22Rv1 (cell line): ENCODE measurements around the gene GAS7.

ENCODE experiments used
- ZFX ChIP-seq: fragments of 450-650 bp; IDR thresholded peaks from 2 replicates; pipeline ENCODE4 v1.6.1; 2017; ENCODE audit warnings: antibody characterized with exemption, borderline replicate concordance
- TF ChIP-seq, protein P1 (sequence below): fragments of 450-650 bp; IDR thresholded peaks from 2 replicates; pipeline ENCODE4 v1.5.1; 2017; ENCODE audit warnings: mild to moderate bottlenecking

DNA sequence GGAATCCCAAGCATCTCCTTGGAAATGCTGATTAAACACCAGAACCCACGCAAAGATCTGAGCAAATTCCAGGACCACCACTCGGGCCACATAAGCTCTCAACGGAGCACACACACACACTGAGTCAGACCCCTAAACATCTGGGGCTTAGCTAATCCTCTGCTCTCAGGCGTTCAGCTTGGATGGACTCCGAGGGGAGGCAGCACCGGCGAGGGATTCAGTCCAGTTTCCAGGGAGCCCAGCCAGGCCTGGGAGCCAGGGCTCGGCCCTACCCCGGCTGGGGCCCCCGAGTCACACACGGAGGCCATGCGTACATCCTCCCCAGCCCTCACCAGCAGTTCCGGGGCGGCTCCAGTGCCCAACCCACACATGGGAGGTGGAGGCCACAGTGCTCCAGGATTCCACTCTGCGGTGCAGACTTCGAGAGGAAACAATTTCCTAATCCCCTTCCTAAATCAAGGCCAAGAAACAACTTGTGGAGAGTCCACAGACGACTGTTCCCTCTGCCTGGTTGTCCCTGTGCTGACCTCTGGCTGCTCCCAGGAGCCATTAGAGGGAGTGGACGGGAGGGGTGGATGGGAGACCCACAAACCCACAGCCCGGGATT lies 70.5 kb downstream of the GAS7 start:
- TF ChIP-seq, protein P1, sequence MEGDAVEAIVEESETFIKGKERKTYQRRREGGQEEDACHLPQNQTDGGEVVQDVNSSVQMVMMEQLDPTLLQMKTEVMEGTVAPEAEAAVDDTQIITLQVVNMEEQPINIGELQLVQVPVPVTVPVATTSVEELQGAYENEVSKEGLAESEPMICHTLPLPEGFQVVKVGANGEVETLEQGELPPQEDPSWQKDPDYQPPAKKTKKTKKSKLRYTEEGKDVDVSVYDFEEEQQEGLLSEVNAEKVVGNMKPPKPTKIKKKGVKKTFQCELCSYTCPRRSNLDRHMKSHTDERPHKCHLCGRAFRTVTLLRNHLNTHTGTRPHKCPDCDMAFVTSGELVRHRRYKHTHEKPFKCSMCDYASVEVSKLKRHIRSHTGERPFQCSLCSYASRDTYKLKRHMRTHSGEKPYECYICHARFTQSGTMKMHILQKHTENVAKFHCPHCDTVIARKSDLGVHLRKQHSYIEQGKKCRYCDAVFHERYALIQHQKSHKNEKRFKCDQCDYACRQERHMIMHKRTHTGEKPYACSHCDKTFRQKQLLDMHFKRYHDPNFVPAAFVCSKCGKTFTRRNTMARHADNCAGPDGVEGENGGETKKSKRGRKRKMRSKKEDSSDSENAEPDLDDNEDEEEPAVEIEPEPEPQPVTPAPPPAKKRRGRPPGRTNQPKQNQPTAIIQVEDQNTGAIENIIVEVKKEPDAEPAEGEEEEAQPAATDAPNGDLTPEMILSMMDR = no peak
- TF ChIP-seq ZFX = no peak
